ENCODE measurements around the gene KCNRG.

DNA sequence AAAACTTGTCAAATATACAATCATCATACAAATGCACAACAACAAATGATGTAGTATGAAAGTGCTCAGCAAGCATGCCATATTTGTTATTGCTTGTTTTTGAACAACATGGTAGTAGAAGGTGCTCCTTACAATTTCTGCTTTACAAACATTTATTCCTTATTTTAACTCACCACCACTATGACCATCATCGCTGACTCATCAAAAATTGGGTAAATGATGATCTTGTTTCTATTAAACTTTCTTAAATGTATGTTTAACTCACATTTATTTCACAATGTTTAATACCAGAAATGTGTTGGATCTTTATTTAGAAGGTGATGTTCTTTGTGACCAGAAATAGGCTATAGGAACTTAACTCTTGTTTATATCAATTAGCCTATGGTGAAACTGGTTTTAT is 45.5 kb downstream of the KCNRG start:
- TF ChIP-seq, protein P1, sequence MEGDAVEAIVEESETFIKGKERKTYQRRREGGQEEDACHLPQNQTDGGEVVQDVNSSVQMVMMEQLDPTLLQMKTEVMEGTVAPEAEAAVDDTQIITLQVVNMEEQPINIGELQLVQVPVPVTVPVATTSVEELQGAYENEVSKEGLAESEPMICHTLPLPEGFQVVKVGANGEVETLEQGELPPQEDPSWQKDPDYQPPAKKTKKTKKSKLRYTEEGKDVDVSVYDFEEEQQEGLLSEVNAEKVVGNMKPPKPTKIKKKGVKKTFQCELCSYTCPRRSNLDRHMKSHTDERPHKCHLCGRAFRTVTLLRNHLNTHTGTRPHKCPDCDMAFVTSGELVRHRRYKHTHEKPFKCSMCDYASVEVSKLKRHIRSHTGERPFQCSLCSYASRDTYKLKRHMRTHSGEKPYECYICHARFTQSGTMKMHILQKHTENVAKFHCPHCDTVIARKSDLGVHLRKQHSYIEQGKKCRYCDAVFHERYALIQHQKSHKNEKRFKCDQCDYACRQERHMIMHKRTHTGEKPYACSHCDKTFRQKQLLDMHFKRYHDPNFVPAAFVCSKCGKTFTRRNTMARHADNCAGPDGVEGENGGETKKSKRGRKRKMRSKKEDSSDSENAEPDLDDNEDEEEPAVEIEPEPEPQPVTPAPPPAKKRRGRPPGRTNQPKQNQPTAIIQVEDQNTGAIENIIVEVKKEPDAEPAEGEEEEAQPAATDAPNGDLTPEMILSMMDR (IDR thresholded peaks at IDR 0.05; ENCODE audit: insufficient read depth, low read depth, low read length) = no peak
- TF ChIP-seq EZH2 (IDR thresholded peaks at IDR 0.05; ENCODE audit: insufficient read depth, low read length) = no peak
